Measurements from ENCODE around the gene FSHB.
"Not testable (repeated sequence)": the region's sequence is repeated elsewhere in the genome, so short reads cannot be mapped to it uniquely, and the experiment has no call there.

Gene FSHB

DNA sequence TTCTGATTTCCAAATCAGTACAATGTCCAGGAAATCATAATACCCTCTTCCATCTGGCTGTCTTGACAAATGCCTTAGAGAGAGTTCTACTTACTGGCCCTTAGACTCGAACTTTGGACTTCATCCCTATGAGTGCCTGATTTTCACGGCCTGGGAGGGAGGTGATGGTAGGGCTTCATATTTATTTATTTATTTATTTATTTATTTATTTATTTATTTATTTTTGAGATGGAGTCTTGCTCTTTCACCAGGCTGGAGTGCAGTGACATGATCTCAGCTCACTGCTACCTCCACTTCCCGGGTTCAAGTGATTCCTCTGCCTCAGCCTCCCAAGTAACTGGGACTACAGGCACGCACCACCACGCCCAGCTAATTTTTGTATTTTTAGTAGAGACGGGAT, 27.8 kb upstream of the FSHB start:
- H3K4me3 ChIP-seq (ENCODE audit: low read depth, low read length) = not testable (repeated sequence)
- TF ChIP-seq ZBTB11 (tag by site-specific recombination; conservative IDR thresholded peaks at IDR 0.05; ENCODE audit: low read depth) = 0 out of 2 replicates have a peak, but pooled peaks have one; percentile 30
- TF ChIP-seq ZNF394 (tag by site-specific recombination; IDR thresholded peaks at IDR 0.05; ENCODE audit: borderline replicate concordance) = peak; percentile 61; the same call in 1 of the 2 replicates
- TF ChIP-seq ZNF426 (tag by site-specific recombination; IDR thresholded peaks at IDR 0.05) = peak; percentile 29
- peak; percentile 28; the same call in 1 of the 2 replicates for TF ChIP-seq ZNF555 (tag by site-specific recombination; conservative IDR thresholded peaks at IDR 0.05)

DNA sequence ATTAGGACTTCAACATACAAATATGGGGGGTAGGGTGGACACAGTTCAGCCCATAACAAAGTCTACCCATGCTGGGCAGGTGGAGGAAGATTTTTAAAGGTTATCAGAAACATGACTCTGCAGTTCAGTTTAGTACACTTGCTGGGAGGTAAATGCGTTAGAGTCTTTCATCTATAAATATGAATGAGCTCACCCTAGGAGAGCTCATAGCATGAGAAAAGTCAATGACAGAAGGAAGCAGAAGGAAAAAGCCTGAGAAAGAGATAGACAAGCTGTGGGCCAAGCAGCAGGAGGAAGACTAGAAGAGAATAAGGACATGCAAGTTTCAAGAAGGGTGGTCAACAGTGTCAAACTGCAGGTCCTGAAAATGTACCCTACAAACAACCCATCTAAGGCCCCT, 27.0 kb upstream of the FSHB start:
- CTCF ChIA-PET = interaction anchor here (0.7 to 1.0 kb wide), 3 partner anchors 9 to 60 kb away, joined by 3 read pairs; no protein-coding TSS in a partner anchor
- Histone ChIP-seq H3K9me3 (ENCODE audit: control insufficient read depth, insufficient read depth, low read depth, low read length) (no peaks in the 10 kb centered on the region), H3K27ac (ENCODE audit: extremely low read depth, low read depth, low read length) (no peak overlapping the region), H3K4me1 (ENCODE audit: control insufficient read depth, insufficient read depth, low read length) (no peaks in the 10 kb centered on the region), H3K4me3 (ENCODE audit: low read depth, low read length) (no peak overlapping the region), H3K36me3 (ENCODE audit: control insufficient read depth in 2 of 2, insufficient read depth in 1 of 2, low read length in 2 of 2) (no peaks in the 10 kb centered on the region)
- POLR2A ChIA-PET = no interaction called here
- TF ChIP-seq ZNF596 (tag by site-specific recombination; IDR thresholded peaks at IDR 0.05) = no peak
- TF ChIP-seq ZNF423 (tag by site-specific recombination; IDR thresholded peaks at IDR 0.05) = no peak
- no peak for TF ChIP-seq GLIS2 (tag by site-specific recombination; IDR thresholded peaks at IDR 0.05)
- no peak for TF ChIP-seq SETDB1 (IDR thresholded peaks at IDR 0.05; ENCODE audit: insufficient read length, low read length)
- TF ChIP-seq REPIN1 (tag by site-specific recombination; IDR thresholded peaks at IDR 0.05; ENCODE audit: low read depth) = no peak
- TF ChIP-seq ZNF311 (tag by site-specific recombination; IDR thresholded peaks at IDR 0.05; ENCODE audit: borderline replicate concordance) = no peak
- no peak for TF ChIP-seq ZNF202 (tag by site-specific recombination; IDR thresholded peaks at IDR 0.05; ENCODE audit: borderline replicate concordance)
- TF ChIP-seq ZNF350 (tag by site-specific recombination; IDR thresholded peaks at IDR 0.05) = no peak
- TF ChIP-seq ZNF629 (tag by site-specific recombination; IDR thresholded peaks at IDR 0.05) = no peak
- no peak for TF ChIP-seq ZNF518A (tag by site-specific recombination; conservative IDR thresholded peaks at IDR 0.05; ENCODE audit: low read depth)
- TF ChIP-seq, protein P1, sequence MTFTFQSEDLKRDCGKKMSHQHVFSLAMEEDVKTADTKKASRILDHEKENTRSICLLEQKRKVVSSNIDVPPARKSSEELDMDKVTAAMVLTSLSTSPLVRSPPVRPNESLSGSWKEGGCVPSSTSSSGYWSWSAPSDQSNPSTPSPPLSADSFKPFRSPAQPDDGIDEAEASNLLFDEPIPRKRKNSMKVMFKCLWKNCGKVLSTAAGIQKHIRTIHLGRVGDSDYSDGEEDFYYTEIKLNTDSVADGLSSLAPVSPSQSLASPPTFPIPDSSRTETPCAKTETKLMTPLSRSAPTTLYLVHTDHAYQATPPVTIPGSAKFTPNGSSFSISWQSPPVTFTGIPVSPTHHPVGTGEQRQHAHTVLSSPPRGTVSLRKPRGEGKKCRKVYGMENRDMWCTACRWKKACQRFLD (tag by site-specific recombination; IDR thresholded peaks at IDR 0.05) = no peak
- TF ChIP-seq KLF8 (tag by site-specific recombination; IDR thresholded peaks at IDR 0.05) = no peak
- no peak for TF ChIP-seq ZNF580 (tag by site-specific recombination; IDR thresholded peaks at IDR 0.05)
- no peak for TF ChIP-seq KLF1 (tag by site-specific recombination; IDR thresholded peaks at IDR 0.05)
- TF ChIP-seq PRDM6 (tag by site-specific recombination; IDR thresholded peaks at IDR 0.05) = no peak
- TF ChIP-seq, protein P2, sequence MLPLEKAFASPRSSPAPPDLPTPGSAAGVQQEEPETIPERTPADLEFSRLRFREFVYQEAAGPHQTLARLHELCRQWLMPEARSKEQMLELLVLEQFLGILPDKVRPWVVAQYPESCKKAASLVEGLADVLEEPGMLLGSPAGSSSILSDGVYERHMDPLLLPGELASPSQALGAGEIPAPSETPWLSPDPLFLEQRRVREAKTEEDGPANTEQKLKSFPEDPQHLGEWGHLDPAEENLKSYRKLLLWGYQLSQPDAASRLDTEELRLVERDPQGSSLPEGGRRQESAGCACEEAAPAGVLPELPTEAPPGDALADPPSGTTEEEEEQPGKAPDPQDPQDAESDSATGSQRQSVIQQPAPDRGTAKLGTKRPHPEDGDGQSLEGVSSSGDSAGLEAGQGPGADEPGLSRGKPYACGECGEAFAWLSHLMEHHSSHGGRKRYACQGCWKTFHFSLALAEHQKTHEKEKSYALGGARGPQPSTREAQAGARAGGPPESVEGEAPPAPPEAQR (tag by site-specific recombination; IDR thresholded peaks at IDR 0.05) = no peak
- TF ChIP-seq GFI1B (tag by site-specific recombination; IDR thresholded peaks at IDR 0.05) = no peak

More for the DNA sequence above, 27.8 kb upstream of the FSHB start:
- H3K4me1 ChIP-seq (ENCODE audit: control insufficient read depth, insufficient read depth, low read length); H3K9me3 ChIP-seq (ENCODE audit: control insufficient read depth, insufficient read depth, low read depth, low read length); POLR2A ChIA-PET; CTCF ChIA-PET; H3K36me3 ChIP-seq (ENCODE audit: control insufficient read depth in 2 of 2, insufficient read depth in 1 of 2, low read length in 2 of 2); H3K27ac ChIP-seq (ENCODE audit: extremely low read depth, low read depth, low read length): not testable (repeated sequence)
